GM12878 (cell line): ENCODE results near the gene IRX4. TPM values are rescaled to one million over a fixed set of nuclear protein-coding genes. Genes with fewer than 3 reads are reported as not detected.

Experiments
- FOS ChIP-seq: IDR thresholded peaks from 3 replicates; pipeline ENCODE4 v1.6.1; 2011; ENCODE audit warnings: borderline replicate concordance; ENCODE audit not compliant: insufficient read length; ENCODE audit errors: extremely low read depth
- HDAC6 ChIP-seq: fragments of 200-600 bp; sonication (generic); IDR thresholded peaks from one replicate; pipeline ENCODE4 v1.8.0; 2017; ENCODE audit warnings: antibody characterized with exemption; ENCODE audit not compliant: unreplicated experiment
- IRF4 ChIP-seq: IDR thresholded peaks from 2 replicates; pipeline ENCODE4 v1.6.1; 2011; ENCODE audit warnings: low read depth, low read length
- KAT2A ChIP-seq: conservative IDR thresholded peaks from 2 replicates; pipeline ENCODE4 v1.6.1; 2011; ENCODE audit warnings: low read depth, low read length; ENCODE audit not compliant: control insufficient read depth
- RELB ChIP-seq: fragments of 450-650 bp; IDR thresholded peaks from 2 replicates; pipeline ENCODE4 v1.6.1; 2017; ENCODE audit warnings: low read depth, mild to moderate bottlenecking, moderate library complexity
- SP1 ChIP-seq: IDR thresholded peaks from one replicate; pipeline ENCODE4 v1.6.1; 2011; ENCODE audit warnings: low read depth, low read length
- ZBTB4 ChIP-seq: fragments of 450-650 bp; formaldehyde crosslinking; IDR thresholded peaks from 2 replicates; pipeline ENCODE4 v1.4.0; 2022; ENCODE audit warnings: mild to moderate bottlenecking, moderate library complexity
- ZNF274 ChIP-seq: IDR thresholded peaks from one replicate; pipeline ENCODE4 v1.8.0; 2011; ENCODE audit not compliant: insufficient read length, insufficient read depth
- polyA plus RNA-seq, 11 experiments: library from polyadenylated mRNA; depleted of rRNA in 4 of 11; unstranded in 6 of 11; stranded (reverse) in 5 of 11; fragments of >200 nt; fragmentation: Nextera tagmentation in 4 of 11; fragmentation: Illumina TruSeq in 1 of 11; extraction: Ambion mirVana in 4 of 11; extraction: Trizol in 1 of 11; gene quantifications; 1 replicate in 1 of 11; 2 replicates in 10 of 11; pipeline versions ENCODE4 v1.2.1 to v1.2.3, GENCODE V29; 2011 to 2016; ENCODE audit warnings: inconsistent platforms in 2 of 11, missing spikeins in 2 of 11, low read depth in 1 of 11
- total RNA-seq, 4 experiments: library from RNA; depleted of rRNA in 3 of 4; stranded (reverse); fragments of >200 nt in 3 of 4; fragmentation: Illumina TruSeq in 1 of 4; extraction: Trizol in 1 of 4; gene quantifications; 2 replicates each; pipeline versions ENCODE4 v1.2.1 to v1.2.3, GENCODE V29; 2013 to 2021

Gene IRX4
- total and polyA plus RNA-seq, 10 of the 15 experiments (the other 5 are each of a cell fraction or from before 2014, with no cell fraction given) = not detected

GRCh38 chr5:1840741-1841521 is 41.8 kb downstream of the IRX4 start (continued):
- TF ChIP-seq RELB (no peak), FOS (no peak), SP1 (no peak), ZBTB4 (CRISPR knock-in tag) (no peak), IRF4 (no peak), HDAC6 (no peak), KAT2A (no peak), ZNF274 (no peak)
